ENCODE results near the gene TMEM121. TPM values are rescaled to one million over a fixed set of nuclear protein-coding genes. Genes with fewer than 3 reads are reported as not detected.
A peak's percentile ranks its signal among the peaks of the same experiment; 100 is the strongest.

TMEM121 gene
- polyA plus RNA-seq, 3 donors, result 0.08 to 0.11 TPM; not detected in 1

DNA sequence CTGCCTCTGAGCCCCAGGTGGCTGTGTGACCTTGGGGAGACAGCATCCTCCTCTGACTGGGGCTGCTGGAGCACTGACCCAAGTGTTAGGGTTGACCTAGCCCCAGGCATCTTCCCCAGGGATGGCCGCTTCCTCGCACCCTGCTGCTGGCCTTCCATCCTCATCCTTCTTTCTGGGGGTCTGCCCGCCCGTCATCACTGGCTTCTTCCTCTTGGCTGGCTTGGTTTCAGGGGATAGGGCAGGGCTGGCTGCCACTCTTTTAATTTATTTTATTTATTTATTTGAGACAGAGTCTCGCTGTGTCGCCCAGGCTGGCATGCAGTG lies 31.8 kb upstream of the TMEM121 start:
- Histone ChIP-seq H3K9me3 (replicated peaks in 1 of 2; ENCODE audit: control insufficient read depth in 1 of 2, insufficient read depth in 1 of 2, low read length in 2 of 2) (no peaks in the 10 kb centered on the region), H3K9ac (ENCODE audit: insufficient read depth, low read length, poor library complexity, severe bottlenecking) (no peak overlapping the region), H3K36me3 (replicated peaks in 1 of 2; ENCODE audit: control insufficient read depth in 1 of 2, insufficient read depth in 2 of 2, low read length in 2 of 2) (peaks cover 5 to 14% of the 10 kb centered on the region in 2 donors), H2AFZ (ENCODE audit: insufficient read depth, low read depth, low read length, poor library complexity, severe bottlenecking) (no peak overlapping the region), H3K27me3 (ENCODE audit: control insufficient read depth in 2 of 2, insufficient read depth in 2 of 2, low read length in 2 of 2) (no peaks in the 10 kb centered on the region), H3K79me2 (ENCODE audit: insufficient read depth, low read length) (peaks cover 5% of the 10 kb centered on the region), H3K4me2 (replicated peaks; ENCODE audit: extremely low read depth, low read length, poor library complexity, severe bottlenecking) (no peak overlapping the region), H3K4me3 (replicated peaks in 1 of 3; ENCODE audit: low read depth in 2 of 3, low read length in 3 of 3) (no peak overlapping the region), H3K27ac (ENCODE audit: low read depth in 1 of 2, low read length in 2 of 2) (no peak overlapping the region), H4K20me1 (ENCODE audit: insufficient read depth, low read length) (peaks cover 18% of the 10 kb centered on the region), H3K4me1 (ENCODE audit: control insufficient read depth in 1 of 2, insufficient read depth in 2 of 2, low read length in 2 of 2) (peaks cover 12 to 17% of the 10 kb centered on the region in 2 donors)
- TF ChIP-seq CTCF (IDR thresholded peaks at IDR 0.05), result no peak
- Mint-ChIP-seq H3K9me3 (peaks cover 0 to 3% (median 0%) of the 10 kb centered on the region in 7 donors), H3K27ac (no peak overlapping the region), H3K4me3 (no peak overlapping the region), H3K36me3 (peaks cover 7 to 29% of the 10 kb centered on the region in 2 donors), H3K27me3 (ENCODE audit: low read depth in 3 of 3) (peaks cover 1 to 5% (median 2%) of the 10 kb centered on the region in 3 donors), H3K4me1 (peaks cover 5% of the 10 kb centered on the region)
- no peak for DNase-seq
- WGBS (ENCODE audit: insufficient coverage), result 100% methylated on average over 2 of the region's 6 CpGs
- intact Hi-C loops (cut with micrococcal nuclease), result loop anchor here (5.0 kb wide), 3 partner anchors 47 to 742 kb away; partner anchors contain the start of genes SIVA1 (in 1 of the 2) and TEX22 (in 1 of the 2)

DNA sequence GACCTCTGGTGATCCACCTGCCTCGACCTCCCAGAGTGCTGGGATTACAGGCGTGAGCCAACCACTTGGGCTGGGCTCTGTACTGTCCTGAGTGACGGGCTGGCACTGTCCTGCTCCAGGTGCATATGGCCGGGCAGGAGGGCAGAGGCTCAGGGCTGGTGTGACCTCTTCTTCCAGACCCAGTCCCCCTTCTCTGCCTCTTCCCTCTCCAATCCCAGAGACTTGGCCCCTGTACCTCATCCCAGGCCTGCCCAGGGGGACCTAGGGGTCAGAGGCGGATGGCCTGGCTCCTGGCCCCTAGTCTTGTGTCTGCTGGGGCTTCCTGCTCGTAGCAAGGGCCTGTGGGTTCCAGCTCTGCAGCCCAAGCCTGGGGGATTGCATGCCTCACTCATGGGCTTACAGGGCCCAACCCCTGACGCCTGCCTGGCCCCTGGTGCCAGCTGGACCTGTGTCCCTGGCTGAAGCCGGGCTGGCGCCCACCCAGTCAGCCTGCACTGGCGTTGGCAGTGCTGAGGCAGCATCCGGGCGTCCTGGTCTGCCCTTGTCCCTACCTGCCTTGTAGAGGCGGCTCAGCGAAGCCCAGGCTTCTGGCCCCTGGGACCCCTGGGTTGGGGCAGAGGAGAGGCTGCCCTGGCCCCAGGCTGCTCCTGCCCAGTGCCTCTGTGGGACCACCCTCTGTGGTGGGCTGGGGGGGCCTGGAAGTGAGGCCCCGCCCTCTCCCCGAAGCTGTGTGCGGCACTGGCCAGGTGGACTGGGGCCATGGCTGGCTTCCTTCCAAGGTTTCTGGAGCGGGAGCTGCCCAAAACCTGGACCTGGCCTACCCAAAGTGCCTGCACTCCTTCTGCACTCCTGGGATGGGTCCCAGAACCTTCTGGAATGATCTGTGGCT lies 31.0 kb upstream of the TMEM121 start:
- Histone ChIP-seq H4K20me1 (ENCODE audit: insufficient read depth, low read length) (peaks cover 17% of the 10 kb centered on the region), H3K27me3 (ENCODE audit: control insufficient read depth in 2 of 2, insufficient read depth in 2 of 2, low read length in 2 of 2) (no peaks in the 10 kb centered on the region), H3K9ac (ENCODE audit: insufficient read depth, low read length, poor library complexity, severe bottlenecking) (no peak overlapping the region), H3K36me3 (replicated peaks in 1 of 2; ENCODE audit: control insufficient read depth in 1 of 2, insufficient read depth in 2 of 2, low read length in 2 of 2) (peaks cover 5 to 14% of the 10 kb centered on the region in 2 donors), H3K4me3 (replicated peaks in 1 of 3; ENCODE audit: low read depth in 2 of 3, low read length in 3 of 3) (no peak overlapping the region), H3K4me1 (ENCODE audit: control insufficient read depth in 1 of 2, insufficient read depth in 2 of 2, low read length in 2 of 2) (peaks cover 8 to 12% of the 10 kb centered on the region in 2 donors), H3K9me3 (replicated peaks in 1 of 2; ENCODE audit: control insufficient read depth in 1 of 2, insufficient read depth in 1 of 2, low read length in 2 of 2) (no peaks in the 10 kb centered on the region), H3K79me2 (ENCODE audit: insufficient read depth, low read length) (peaks cover 5% of the 10 kb centered on the region), H2AFZ (ENCODE audit: insufficient read depth, low read depth, low read length, poor library complexity, severe bottlenecking) (no peak overlapping the region), H3K4me2 (replicated peaks; ENCODE audit: extremely low read depth, low read length, poor library complexity, severe bottlenecking) (no peak overlapping the region), H3K27ac (ENCODE audit: low read depth in 1 of 2, low read length in 2 of 2) (no peak overlapping the region)
- peaks cover 3% of the 10 kb centered on the region for H3K4me1 Mint-ChIP-seq
- DNase-seq, result peak in 1 of 3 donors; percentile 3
- no peak overlapping the region for H3K27ac Mint-ChIP-seq
- intact Hi-C loops (cut with micrococcal nuclease), result no loop called here
- WGBS (ENCODE audit: insufficient coverage), result 97% methylated on average over 18 of the region's 18 CpGs
- peaks cover 1 to 6% (median 2%) of the 10 kb centered on the region in 3 donors for H3K27me3 Mint-ChIP-seq (ENCODE audit: low read depth in 3 of 3)
- peaks cover 7 to 29% of the 10 kb centered on the region in 2 donors for H3K36me3 Mint-ChIP-seq
- H3K9me3 Mint-ChIP-seq, result peaks cover 0 to 3% (median 0%) of the 10 kb centered on the region in 7 donors
- no peak for TF ChIP-seq CTCF (IDR thresholded peaks at IDR 0.05)
- H3K4me3 Mint-ChIP-seq, result no peak overlapping the region

All from CD14-positive monocyte (primary cell).